GM19467 (cell line): ENCODE measurements around the gene HMGN4.
A peak's percentile ranks its signal among the peaks of the same experiment; 100 is the strongest.

ENCODE experiments used
- ATAC-seq: cut with Tn5 transposase; IDR thresholded peaks from one replicate; pipeline ENCODE4 v1.9.1; 2021; ENCODE audit warnings: mild to moderate bottlenecking, moderate library complexity; ENCODE audit not compliant: unreplicated experiment

The HMGN4 gene

GRCh38 chr6:26576407-26576843 is 38.3 kb downstream of the HMGN4 start:
- no peak for ATAC-seq

GRCh38 chr6:26576929-26577719 is 39.0 kb downstream of the HMGN4 start:
- no peak for ATAC-seq

- ATAC-seq = no peak
These were observed 39.5 kb downstream of the HMGN4 start for GRCh38 chr6:26577720-26578072.

GRCh38 chr6:26578279-26578678 is 40.1 kb downstream of the HMGN4 start:
- no peak for ATAC-seq

- ATAC-seq = no peak
These were observed 40.6 kb downstream of the HMGN4 start for GRCh38 chr6:26578741-26579140.

GRCh38 chr6:26581164-26581915 is 43.2 kb downstream of the HMGN4 start:
- ATAC-seq = no peak

- no peak for ATAC-seq
These were observed 50.8 kb downstream of the HMGN4 start for GRCh38 chr6:26588965-26589364.

GRCh38 chr6:26592649-26593048 is 54.5 kb downstream of the HMGN4 start:
- ATAC-seq = no peak

GRCh38 chr6:26593278-26594130 is 55.3 kb downstream of the HMGN4 start:
- ATAC-seq = no peak

- ATAC-seq = no peak
These were observed 55.9 kb downstream of the HMGN4 start for GRCh38 chr6:26594131-26594498.

- no peak for ATAC-seq
These were observed 56.8 kb downstream of the HMGN4 start for GRCh38 chr6:26594730-26595632.

GRCh38 chr6:26595669-26596269 is 57.6 kb downstream of the HMGN4 start:
- ATAC-seq = peak; percentile 45
